Measurements from ENCODE around the gene MRFAP1L1.
A peak's percentile ranks its signal among the peaks of the same experiment; 100 is the strongest.

The MRFAP1L1 gene

DNA sequence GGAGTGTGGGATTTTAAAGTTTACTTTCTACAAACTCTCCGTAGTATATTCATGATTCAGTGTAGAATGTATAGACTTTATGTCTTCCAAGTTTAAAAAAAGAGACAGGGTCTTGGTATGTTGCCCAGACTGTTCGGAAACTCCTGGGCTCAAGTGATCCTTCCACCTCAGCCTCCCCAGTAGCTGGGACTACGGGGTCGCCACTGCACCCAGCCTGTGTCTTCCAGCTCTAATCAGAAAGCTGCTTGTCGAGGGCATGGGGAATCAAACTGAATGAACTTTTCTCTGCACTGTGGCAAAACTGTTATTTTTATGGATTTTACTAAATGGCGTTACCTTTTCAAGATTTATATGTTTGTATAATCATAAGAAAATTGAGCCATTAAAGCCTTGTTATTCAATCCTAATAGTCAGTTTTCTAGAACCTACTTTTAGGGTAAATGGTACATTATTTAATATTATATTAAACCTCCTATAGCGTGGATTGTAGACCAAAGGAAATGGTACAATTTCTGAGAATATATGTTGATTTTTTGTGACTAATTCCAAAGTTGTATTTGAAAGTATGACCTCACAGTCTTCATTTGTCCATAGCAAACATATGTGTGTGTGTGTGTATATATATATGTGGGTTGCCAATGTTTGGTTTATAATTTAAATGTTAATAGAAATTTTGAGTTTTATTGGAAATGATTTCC lies 7.4 kb upstream of the MRFAP1L1 start:
- no peak for DNase-seq (ENCODE audit: low read depth in 3 of 3, low spot score in 1 of 3)

DNA sequence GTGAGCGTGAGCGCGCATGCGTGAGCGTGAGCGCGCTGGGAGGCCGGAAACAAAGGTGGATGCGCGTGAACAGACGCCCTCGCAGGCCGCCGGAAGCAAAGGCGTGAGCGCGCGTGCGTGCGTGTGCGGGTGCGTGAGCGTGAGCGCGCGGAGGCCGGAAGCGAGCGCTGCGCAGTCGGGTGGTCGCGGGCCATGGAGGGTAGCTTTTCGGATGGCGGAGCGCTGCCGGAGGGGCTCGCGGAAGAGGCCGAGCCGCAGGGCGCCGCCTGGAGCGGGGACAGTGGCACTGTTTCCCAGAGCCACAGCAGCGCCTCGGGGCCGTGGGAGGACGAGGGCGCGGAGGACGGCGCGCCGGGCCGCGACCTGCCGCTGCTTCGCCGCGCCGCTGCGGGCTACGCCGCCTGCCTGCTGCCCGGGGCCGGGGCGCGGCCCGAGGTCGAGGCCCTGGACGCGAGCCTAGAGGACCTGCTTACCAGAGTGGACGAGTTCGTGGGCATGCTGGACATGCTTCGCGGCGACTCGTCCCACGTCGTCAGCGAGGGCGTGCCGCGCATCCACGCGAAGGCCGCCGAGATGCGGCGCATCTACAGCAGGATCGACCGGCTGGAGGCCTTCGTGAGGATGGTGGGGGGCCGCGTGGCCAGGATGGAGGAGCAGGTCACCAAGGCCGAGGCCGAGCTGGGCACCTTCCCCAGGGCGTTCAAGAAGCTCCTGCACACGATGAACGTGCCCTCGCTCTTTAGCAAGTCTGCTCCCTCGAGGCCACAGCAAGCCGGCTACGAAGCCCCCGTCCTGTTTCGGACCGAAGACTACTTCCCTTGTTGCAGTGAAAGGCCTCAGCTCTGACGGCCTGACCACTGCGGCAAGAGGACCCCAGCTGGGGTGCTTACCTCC lies 6.6 kb upstream of the MRFAP1L1 start, which contains the start of gene BLOC1S4:
TSS of gene BLOC1S4 (plus strand) at position 157 of the 894 bp plus-strand sequence. CDS start at position 193, 36 bp downstream.
- peak; percentile 69 to 81 (median 78) for DNase-seq (ENCODE audit: low read depth in 3 of 3, low spot score in 1 of 3)

DNA sequence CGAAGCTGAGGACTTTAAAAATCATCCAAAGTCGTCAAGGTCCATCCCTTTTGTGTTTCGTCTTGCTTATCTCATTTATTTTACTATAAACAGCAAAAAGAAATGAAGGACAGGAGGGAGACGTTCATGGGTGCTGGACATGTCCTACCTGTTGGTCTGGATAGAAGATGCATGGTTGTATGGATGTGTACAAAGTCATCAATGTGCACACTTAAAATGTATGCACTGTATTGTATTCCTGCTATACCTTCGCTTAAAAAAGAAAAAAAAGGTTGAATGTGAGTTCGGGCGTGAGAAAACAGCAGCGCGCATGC lies 6.0 kb upstream of the MRFAP1L1 start:
- no peak for DNase-seq (ENCODE audit: low read depth in 3 of 3, low spot score in 1 of 3)

DNA sequence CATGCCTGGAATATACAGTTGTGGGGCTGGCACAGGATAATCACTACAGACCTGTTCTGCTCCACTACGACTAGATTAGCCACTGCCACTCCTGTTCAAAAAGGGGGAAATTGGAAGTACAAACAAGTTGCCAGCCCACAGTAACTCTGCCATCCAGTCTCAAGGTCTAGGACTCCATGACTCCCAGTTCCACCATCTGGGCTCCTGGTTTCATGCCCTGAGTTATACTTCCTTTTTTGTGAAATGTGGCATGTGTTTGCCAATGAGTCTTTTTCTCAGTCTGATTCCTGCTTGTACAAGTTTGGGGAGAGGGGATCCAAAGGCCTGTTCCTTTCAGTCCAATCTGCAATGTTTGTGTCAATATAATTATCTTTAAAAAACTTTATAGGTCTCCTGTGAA lies 5.3 kb upstream of the MRFAP1L1 start:
- DNase-seq (ENCODE audit: low read depth in 3 of 3, low spot score in 1 of 3): no peak

DNA sequence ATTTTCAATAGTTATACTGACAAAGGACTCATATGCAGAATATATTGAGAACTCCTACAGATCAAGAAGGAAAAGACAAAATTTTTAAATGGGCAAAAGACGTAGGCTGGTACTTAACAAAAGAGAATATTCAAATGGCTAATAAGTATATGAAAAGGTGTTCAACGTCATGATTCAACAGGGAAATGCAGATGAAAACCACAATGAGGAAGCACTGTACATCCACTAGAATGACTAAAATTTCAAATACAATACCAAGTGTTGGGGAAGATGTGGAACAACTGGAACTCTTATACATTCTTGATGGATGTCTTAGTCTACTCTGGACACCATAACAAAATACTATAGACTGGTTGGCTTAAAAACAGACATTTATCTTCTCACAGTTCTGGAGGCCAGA lies 1.3 kb upstream of the MRFAP1L1 start:
- DNase-seq (ENCODE audit: low read depth in 3 of 3, low spot score in 1 of 3): no peak

DNA sequence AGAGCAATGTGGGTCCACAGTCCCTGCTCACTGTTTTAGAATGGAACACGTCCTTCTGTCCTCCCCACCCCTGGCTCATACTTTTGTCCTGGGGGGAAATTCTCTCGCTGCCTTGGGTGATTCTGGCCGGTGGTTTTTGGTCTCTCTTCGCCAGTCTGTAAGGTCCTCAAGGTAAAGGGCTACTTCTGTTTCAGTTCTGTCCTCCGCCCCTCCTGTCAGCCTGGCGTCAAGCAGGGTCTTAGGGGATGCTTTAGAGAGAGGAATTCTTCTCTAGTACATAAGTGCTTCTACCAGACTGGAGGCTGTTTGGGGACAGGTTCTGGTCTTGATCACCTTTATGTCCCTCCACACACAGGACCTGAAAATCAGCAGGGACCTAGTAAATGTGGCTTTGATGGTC lies 617 bp upstream of the MRFAP1L1 start:
- no peak for DNase-seq (ENCODE audit: low read depth in 3 of 3, low spot score in 1 of 3)

DNA sequence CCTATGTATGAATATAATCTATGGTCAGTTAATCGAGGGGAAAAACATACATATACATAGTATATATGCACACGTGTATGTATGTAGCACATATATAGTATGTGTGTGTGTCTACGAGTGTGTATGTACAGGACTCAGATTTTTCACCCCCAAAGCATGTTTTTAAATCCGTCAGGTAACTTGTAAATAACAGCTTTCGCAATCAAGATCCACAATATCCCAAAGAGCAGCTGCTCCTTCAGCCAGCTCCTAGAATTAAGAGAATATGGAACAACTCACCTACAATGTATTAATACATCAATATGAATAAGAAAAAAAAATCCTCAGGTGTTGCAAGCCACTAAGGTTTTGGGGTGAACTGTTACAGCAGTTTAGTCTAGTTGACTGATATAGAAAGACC lies 3.5 kb downstream of the MRFAP1L1 start:
- no peak for DNase-seq (ENCODE audit: low read depth in 3 of 3, low spot score in 1 of 3)

DNA sequence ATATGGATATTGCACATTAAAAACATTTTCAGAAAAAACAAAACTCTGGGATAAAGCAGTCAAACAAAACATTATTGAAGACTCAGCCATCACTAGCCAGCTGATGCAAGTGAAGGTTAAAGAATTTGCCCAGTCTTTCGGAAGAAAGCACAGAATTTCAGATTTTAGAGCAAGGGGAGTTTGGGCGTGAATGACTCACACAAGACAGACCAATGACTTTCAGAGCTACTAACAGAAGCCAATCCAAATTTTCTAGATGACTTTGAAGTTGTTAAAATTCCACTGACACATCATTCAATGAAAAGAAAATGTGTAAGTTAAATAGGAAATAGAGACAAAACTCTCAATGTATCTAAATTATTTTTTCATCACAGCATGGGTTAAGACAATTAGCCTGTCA lies 4.0 kb downstream of the MRFAP1L1 start:
- DNase-seq (ENCODE audit: low read depth in 3 of 3, low spot score in 1 of 3): no peak

DNA sequence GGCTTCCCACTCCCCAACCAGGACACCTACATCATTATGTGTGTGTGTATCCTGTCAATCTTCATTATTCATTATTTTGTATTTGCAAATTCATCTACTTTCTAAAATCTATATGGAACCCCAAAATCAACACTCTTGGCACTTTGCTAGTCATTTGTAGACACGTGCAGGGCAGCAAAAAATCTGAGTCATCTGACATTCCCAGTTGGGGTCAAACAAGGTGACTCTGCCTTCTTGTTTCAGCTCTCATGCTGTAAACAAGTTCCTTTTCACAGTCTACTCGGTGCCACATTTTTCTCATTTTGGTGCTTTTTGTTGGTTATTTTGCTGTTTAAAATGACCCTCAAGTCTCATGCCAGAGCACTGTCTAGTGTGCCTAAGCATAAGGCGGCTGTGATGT lies 5.9 kb downstream of the MRFAP1L1 start:
- DNase-seq (ENCODE audit: low read depth in 3 of 3, low spot score in 1 of 3): no peak

DNA sequence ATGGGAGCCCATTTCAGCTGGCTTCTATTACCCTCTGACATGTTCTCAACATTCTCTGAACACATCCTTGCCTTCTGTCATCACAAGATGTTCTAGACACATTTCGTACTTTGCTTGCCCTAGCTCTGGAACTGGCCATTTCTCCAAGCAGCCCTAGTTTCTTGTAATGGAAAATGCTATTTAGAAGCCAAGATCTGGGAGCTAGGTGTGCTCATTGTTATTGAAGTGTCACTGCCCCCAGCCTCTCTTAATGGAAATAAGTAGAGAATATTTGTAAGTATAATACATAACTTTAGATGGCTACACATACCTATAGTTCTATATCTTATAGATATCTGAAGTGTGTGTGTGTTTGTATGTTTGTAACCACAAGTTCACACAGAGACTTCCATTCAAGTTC lies 6.9 kb downstream of the MRFAP1L1 start:
- no peak for DNase-seq (ENCODE audit: low read depth in 3 of 3, low spot score in 1 of 3)

DNA sequence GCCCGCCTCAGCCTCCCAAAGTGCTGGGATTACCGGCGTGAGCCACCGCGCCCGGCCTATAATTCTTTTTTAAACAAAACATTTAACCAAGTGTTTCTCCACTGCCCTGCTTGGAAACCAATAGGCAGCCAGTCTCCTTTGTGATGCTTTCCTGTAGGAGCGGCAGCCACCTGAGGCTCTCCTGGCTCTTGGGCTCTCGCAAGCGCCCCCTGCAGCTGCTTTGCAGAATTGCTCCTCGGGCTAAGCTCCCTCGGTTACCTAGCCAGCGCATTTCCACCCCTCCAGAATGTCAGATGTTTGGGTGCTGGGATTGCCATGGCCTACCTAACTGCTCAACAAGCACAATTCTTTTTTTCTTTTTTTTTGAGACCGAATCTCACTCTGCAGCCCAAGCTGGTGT lies 8.3 kb downstream of the MRFAP1L1 start:
- no peak for DNase-seq (ENCODE audit: low read depth in 3 of 3, low spot score in 1 of 3)

DNA sequence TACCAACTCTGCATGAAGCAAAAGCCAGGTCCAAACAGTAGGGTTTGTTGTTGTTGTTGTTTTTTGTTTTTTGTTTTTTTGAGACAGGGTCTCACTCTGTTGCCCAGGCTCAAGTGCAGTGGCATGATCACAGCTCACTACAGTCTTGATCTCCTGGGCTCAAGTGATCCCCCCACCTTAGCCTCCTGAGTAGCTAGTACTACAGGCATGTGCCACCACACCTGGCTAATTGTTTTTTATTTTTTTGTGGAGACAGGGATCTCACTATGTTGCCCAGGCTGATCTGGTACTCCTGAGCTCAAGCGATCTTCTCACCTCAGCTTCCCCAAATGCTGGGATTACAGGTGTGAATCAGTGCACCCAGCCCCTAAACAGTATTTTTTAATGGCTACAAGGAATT lies 9.8 kb downstream of the MRFAP1L1 start:
- no peak for DNase-seq (ENCODE audit: low read depth in 3 of 3, low spot score in 1 of 3)

DNA sequence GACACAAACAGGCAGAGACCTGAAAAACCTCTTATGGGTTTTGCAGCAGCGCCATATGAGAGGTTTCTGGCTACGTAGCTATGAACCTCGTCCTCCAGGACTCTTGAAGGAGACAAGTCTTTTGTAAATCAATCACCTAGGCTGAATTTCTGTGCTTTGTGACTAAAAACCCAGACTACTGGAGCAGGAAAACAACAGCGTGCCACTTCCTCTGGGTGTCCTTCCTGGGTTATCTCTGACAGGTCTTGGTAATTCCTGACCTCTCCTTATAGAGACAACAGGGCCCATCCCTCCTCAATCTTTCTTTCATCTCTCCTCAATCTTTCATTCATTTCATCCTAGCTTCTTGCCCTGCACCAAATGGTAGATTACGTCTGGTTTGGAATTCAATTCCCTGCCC lies 10.3 kb downstream of the MRFAP1L1 start:
- DNase-seq (ENCODE audit: low read depth in 3 of 3, low spot score in 1 of 3): no peak

DNA sequence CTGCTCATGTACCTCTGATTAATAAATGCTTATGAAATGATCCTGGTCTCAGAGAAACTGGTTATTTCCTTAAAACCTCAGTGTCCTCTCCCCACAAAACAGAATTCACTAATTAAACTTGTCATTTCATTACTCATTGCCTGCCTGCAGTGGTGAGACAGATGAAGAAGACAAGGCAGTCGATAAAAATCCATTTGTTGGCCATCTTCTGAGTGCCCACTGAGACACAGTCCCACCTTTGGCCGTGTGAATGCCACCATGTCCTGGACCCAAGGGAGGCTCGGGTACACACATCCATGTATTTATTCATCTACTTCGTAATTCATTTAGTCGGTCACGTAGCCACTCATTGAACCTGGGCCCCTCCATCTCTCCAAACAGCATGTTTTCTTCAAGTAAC lies 12.5 kb downstream of the MRFAP1L1 start:
- no peak for DNase-seq (ENCODE audit: low read depth in 3 of 3, low spot score in 1 of 3)

DNA sequence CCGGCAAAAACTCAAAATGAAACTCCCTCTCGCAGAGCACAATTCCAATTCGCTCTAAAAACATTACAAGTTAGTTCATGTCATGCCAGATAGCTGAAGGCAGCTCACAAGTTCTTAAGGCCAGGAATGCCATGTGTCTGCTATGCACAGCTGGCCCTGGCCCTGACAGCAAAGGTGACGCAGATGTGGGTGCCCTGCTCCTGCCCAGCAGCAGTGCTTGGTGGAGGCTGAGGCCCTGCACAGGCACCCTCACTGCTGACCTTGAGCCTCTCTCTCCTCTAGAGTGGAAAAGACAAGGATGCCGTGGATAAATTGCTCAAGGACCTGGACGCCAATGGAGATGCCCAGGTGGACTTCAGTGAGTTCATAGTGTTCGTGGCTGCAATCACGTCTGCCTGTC lies 13.1 kb downstream of the MRFAP1L1 start:
- DNase-seq (ENCODE audit: low read depth in 3 of 3, low spot score in 1 of 3): no peak

DNA sequence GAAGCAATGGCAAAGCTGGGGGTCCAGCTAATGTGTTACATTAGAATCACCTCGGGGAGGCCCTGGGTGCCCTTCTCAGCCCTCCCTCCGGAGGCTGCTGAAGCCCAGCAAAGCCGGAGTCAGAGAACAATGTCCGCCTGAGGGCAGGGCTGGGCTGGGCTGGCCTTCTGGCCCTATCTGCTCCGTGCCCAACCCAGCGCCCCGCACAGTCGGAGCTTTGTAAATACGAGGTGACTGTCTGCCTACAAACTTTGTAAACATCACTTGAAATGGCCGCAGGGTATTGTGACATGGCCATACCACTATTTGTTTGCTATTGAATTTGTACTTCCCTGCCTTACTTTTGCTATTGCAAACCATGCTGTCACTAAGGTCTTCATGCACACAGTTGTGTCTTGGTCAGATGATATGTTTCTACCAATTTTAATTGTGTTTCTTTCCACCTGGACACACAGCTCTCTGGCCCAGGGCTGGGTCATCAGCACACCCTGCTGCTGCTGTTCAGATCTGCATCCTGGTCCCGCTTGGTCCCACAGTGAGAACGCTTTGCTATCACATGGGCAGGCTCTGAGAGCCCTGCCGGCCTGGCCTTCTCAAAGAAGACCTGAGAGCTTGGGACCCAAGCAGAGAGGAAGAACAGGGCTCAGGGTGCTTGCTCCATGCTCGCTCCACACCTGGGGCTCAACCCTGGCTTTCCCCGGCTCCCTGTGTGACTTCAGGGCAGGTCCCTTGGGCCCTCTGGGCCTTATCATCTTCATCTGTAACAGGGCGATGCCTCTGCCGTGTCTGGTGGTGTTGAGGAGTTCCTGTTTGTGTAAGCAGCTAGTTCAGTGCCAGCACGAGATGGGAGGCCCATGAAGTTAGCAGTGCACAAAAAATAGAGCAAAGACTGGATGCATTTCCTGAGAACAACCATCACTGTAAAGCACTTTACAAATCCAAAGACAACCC lies 13.7 kb downstream of the MRFAP1L1 start:
- DNase-seq (ENCODE audit: low read depth in 3 of 3, low spot score in 1 of 3): no peak

DNA sequence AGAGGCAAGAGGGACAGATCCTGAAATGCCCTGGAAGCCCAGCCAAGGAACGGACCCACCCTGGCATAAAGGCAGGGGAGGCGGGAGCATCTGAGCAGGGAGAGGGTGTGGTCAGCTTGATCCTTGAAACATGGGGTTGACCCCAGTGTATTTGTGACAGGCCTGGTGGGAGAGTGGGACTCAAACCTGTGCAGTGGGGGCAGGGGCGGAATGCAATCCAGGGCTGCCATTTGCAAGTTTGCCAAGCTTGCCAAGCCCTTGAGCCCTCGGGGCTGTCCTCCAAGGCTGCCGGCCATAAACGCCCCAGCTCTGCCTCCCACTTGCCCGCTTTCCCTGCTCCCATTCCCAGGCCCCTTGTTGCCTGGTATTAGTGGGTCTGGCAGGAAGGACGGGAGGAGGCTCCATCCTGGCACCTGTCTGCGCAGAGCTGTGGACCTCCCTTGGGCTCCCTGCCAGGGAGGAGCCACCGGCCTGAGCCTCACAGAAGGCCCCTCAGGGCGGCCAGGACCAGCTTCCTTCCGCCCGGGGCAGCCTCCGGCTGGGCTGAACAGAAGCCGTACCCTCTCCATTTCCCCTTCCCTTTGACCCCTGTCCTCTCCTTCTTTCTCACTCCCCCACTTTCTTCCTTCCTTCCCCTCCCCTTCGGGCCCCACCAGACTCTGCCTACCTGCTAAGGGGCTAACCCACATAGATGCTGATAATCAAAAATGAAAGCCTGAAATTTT lies 15.3 kb downstream of the MRFAP1L1 start:
- DNase-seq (ENCODE audit: low read depth in 3 of 3, low spot score in 1 of 3): no peak

DNA sequence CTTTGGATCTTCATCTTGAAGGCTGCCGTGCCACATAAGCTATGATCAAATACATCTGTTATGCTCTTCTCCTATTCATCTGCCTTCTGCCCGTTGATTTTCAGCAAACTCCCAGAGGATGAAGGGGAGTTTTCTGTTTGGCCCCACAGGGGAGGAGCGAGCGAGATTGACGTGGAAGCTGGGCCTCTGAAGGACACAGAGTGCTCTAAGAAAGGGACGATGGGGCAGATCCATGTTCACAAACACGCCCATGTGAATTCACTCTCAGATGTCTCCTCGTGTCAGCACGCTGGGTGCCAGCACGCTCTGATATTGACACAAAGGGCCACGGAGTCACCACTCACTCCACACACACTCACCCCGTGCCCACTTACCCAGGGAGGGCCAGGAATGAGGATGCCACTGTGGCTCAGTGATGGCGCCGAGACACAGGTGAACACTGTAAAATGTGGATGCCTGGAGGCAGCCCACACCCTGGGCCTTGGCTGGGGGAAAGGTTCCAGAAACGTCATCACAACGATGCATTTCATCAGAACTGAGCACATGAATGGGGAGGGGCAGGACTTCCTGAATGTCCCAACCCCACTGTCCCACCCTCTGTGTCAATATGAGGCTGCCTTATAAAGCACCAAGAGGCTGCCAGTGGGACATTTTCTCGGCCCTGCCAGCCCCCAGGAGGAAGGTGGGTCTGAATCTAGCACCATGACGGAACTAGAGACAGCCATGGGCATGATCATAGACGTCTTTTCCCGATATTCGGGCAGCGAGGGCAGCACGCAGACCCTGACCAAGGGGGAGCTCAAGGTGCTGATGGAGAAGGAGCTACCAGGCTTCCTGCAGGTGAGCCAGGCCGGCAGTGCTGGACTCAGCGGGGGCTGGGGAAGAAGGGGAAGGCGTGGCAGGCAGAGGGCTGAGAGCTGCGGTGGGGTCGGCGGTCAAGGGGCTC lies 16.2 kb downstream of the MRFAP1L1 start, which contains the start of gene S100P:
TSS of gene S100P (plus strand) at position 648 of the 946 bp plus-strand sequence. CDS start at position 703, 55 bp downstream.
- no peak for DNase-seq (ENCODE audit: low read depth in 3 of 3, low spot score in 1 of 3)

DNA sequence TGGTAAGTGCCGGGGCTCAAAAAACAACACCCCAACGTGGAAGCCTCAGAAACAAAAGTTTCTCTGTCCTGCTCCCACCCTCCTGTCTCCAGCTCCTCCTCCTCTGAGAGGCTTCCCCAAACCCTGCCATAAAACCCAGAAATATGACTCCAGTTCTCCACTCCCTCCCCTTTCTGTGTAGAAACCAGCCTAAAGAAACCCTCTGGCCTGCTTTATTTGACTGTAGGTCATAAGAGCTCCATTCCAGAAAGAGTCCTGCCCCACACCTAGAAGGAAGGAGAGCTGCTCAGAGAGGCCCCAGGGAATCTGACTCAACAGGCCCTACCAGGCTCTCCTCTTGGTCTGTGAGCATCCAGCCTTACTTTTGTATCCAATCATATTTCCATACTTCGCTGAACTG lies 16.9 kb downstream of the MRFAP1L1 start:
- DNase-seq (ENCODE audit: low read depth in 3 of 3, low spot score in 1 of 3): no peak

DNA sequence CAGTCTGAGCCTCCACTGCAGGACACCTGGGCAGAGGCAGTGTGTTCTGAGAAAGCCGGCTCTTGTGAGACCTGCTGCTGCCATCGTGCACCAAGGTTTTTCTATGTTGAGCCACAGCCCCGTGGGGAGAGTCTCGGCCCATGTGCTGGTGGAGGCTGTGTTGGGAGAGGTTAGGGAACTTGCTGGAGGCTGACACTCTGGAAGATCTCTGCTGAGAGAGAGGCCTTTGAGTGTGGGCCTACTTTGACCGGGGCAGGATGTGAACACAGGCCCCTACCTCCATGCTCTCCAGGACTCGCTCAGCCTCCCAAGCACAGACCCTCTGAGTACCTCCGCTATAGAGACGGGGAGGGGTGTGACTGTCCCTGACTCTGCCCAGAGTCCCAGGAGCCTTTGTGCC lies 17.3 kb downstream of the MRFAP1L1 start:
- no peak for DNase-seq (ENCODE audit: low read depth in 3 of 3, low spot score in 1 of 3)

All from stimulated activated CD4-positive, alpha-beta T cell treated with anti-CD3 and anti-CD28 coated beads, TNF-alpha, amount 100 ng/mL, for 1 hour (primary cell).